Measurements from ENCODE around the gene ATP5MG.

Gene ATP5MG

GRCh38 chr11:118443590-118444218 lies 42.3 kb downstream of the ATP5MG start:
- H3K27ac ChIP-seq = no peak overlapping the region
- intact Hi-C loops (cut with DNase I; ENCODE audit: low total_unique reads) = no loop called here
- peaks cover 0 to 80% (median 56%) of the 10 kb centered on the region in 4 donors for H3K4me1 ChIP-seq

GRCh38 chr11:118447423-118447822 lies 46.0 kb downstream of the ATP5MG start:
- intact Hi-C loops (cut with DNase I; ENCODE audit: low total_unique reads) = no loop called here
- Histone ChIP-seq H3K4me3 (no peak overlapping the region), H3K4me1 (peaks cover 0 to 61% (median 33%) of the 10 kb centered on the region in 4 donors), H3K9me3 (no peaks in the 10 kb centered on the region), H3K36me3 (no peaks in the 10 kb centered on the region), H3K27ac (no peak overlapping the region), H3K27me3 (no peaks in the 10 kb centered on the region)
- TF ChIP-seq CTCF (IDR thresholded peaks at IDR 0.05) = no peak
- DNase-seq = no peak

More at GRCh38 chr11:118443590-118444218, 42.3 kb downstream of the ATP5MG start:
- no peak for DNase-seq
- TF ChIP-seq CTCF (IDR thresholded peaks at IDR 0.05) = no peak
- Histone ChIP-seq H3K9me3 (no peaks in the 10 kb centered on the region), H3K36me3 (no peaks in the 10 kb centered on the region), H3K27me3 (no peaks in the 10 kb centered on the region), H3K4me3 (no peak overlapping the region)

GRCh38 chr11:118448294-118448693 lies 46.9 kb downstream of the ATP5MG start:
- H3K36me3 ChIP-seq = no peaks in the 10 kb centered on the region
- intact Hi-C loops (cut with DNase I; ENCODE audit: low total_unique reads) = no loop called here
- no peak overlapping the region for H3K27ac ChIP-seq
- DNase-seq = no peak
- H3K4me3 ChIP-seq = no peak overlapping the region
- TF ChIP-seq CTCF (IDR thresholded peaks at IDR 0.05) = no peak
- peaks cover 0 to 53% (median 26%) of the 10 kb centered on the region in 4 donors for H3K4me1 ChIP-seq
- no peaks in the 10 kb centered on the region for H3K27me3 ChIP-seq
- no peaks in the 10 kb centered on the region for H3K9me3 ChIP-seq

- intact Hi-C loops (cut with DNase I; ENCODE audit: low total_unique reads) = no loop called here
- Histone ChIP-seq H3K9me3 (no peaks in the 10 kb centered on the region), H3K4me1 (peaks cover 0 to 41% (median 27%) of the 10 kb centered on the region in 4 donors), H3K4me3 (no peak overlapping the region), H3K36me3 (no peaks in the 10 kb centered on the region), H3K27ac (no peak overlapping the region), H3K27me3 (no peaks in the 10 kb centered on the region)
- DNase-seq = no peak
- no peak for TF ChIP-seq CTCF (IDR thresholded peaks at IDR 0.05)
Observed at GRCh38 chr11:118449316-118449918, 48.0 kb downstream of the ATP5MG start.

- H3K27me3 ChIP-seq = no peaks in the 10 kb centered on the region
- intact Hi-C loops (cut with DNase I; ENCODE audit: low total_unique reads) = no loop called here
- no peak for TF ChIP-seq CTCF (IDR thresholded peaks at IDR 0.05)
- no peak overlapping the region for H3K4me3 ChIP-seq
- no peak for DNase-seq
- no peak overlapping the region for H3K27ac ChIP-seq
- no peaks in the 10 kb centered on the region for H3K36me3 ChIP-seq
- no peaks in the 10 kb centered on the region for H3K9me3 ChIP-seq
- H3K4me1 ChIP-seq = peaks cover 0 to 37% (median 22%) of the 10 kb centered on the region in 4 donors
Observed at GRCh38 chr11:118450451-118450850, 49.0 kb downstream of the ATP5MG start.

Data from tibial artery (tissue), 4 donors.